Keratinocyte (primary cell): ENCODE results near the gene CPB1.

Experiments
- CTCF ChIP-seq, 3 experiments: IDR thresholded peaks in 1 of 3; conservative IDR thresholded peaks in 1 of 3; optimal IDR thresholded peaks in 1 of 3; 2 replicates in 2 of 3; 3 replicates in 1 of 3; pipeline versions ENCODE3 to v1.5.1; 2011; ENCODE audit warnings: low read length in 3 of 3, mild to moderate bottlenecking in 3 of 3, moderate library complexity in 2 of 3, control low read depth in 1 of 3, inconsistent platforms in 1 of 3; ENCODE audit not compliant: insufficient read depth in 2 of 3; ENCODE audit errors: extremely low read depth in 1 of 3
- EZH2 ChIP-seq: IDR thresholded peaks from one replicate; pipeline ENCODE4 v1.6.1; 2012; ENCODE audit warnings: inconsistent platforms, mild to moderate bottlenecking, low read length, moderate library complexity

GRCh38 chr3:148906667-148907066 is 79.1 kb downstream of the CPB1 start:
- TF ChIP-seq EZH2 (no peak), CTCF (optimal IDR thresholded peaks at IDR 0.05 in 1 of 3, IDR thresholded peaks at IDR 0.05 in 1 of 3, conservative IDR thresholded peaks at IDR 0.05 in 1 of 3; ENCODE audit: extremely low read depth in 1 of 3, insufficient read depth in 2 of 3, low read length in 3 of 3) (no peak)
